Transverse colon (tissue), 4 donors: Measurements from ENCODE around the gene PUM1.

ENCODE experiments used
- CTCF ChIP-seq, 5 experiments: fragments of 200-600 bp in 3 of 5; fragments of 450-650 bp in 2 of 5; sonication (generic) in 3 of 5; IDR thresholded peaks; 1 replicate in 2 of 5; 2 replicates in 3 of 5; pipeline ENCODE4 v1.5.1; 2016 to 2017; ENCODE audit warnings: antibody characterized with exemption in 5 of 5, inconsistent platforms in 3 of 5, mild to moderate bottlenecking in 2 of 5, moderate library complexity in 1 of 5
- EP300 ChIP-seq: sonication (generic); formaldehyde crosslinking; IDR thresholded peaks from one replicate; pipeline ENCODE4 v1.6.1; 2017; ENCODE audit warnings: antibody characterized with exemption, low read depth
- POLR2A ChIP-seq: fragments of 450-650 bp; IDR thresholded peaks from one replicate; pipeline ENCODE4 v1.6.1; 2016; ENCODE audit warnings: antibody characterized with exemption, mild to moderate bottlenecking, moderate library complexity
- POLR2AphosphoS5 ChIP-seq, 3 donors: sonication (generic); formaldehyde crosslinking; IDR thresholded peaks; one replicate each; pipeline ENCODE4 v1.6.1; 2016; ENCODE audit warnings: antibody characterized with exemption in 3 of 3

- TF ChIP-seq CTCF (IDR thresholded peaks at IDR 0.05) (no peak), EP300 (no peak), POLR2AphosphoS5 (IDR thresholded peaks at IDR 0.05) (no peak), POLR2A (no peak)
Observed at GRCh38 chr1:31033598-31033997, 31.9 kb downstream of the PUM1 start.
